ENCODE data around the gene KIF2C. TPM values are rescaled to one million over a fixed set of nuclear protein-coding genes. Genes with fewer than 3 reads are reported as not detected.
"Not testable (repeated sequence)": the region's sequence is repeated elsewhere in the genome, so short reads cannot be mapped to it uniquely, and the experiment has no call there.

The KIF2C gene
- total RNA-seq, 1 donor from 2014 or later, result 0.79 TPM

GRCh38 chr1:44696101-44696500 lies 43.5 kb upstream of the KIF2C start:
- H3K4me3 ChIP-seq (ENCODE audit: low read depth, low read length), result no peak overlapping the region
- FAIRE-seq (no peak), DNase-seq (ENCODE audit: low read depth) (no peak)
- no peaks in the 10 kb centered on the region for H3K36me3 ChIP-seq (ENCODE audit: control insufficient read depth, insufficient read depth, low read length)
- H3K27me3 ChIP-seq (ENCODE audit: control insufficient read depth, insufficient read depth, low read length), result no peaks in the 10 kb centered on the region
- TF ChIP-seq CTCF (IDR thresholded peaks at IDR 0.05; ENCODE audit: insufficient read depth, low read length, severe bottlenecking), result no peak

- Histone ChIP-seq H3K4me3 (ENCODE audit: low read depth, low read length) (no peak overlapping the region), H3K36me3 (ENCODE audit: control insufficient read depth, insufficient read depth, low read length) (no peaks in the 10 kb centered on the region), H3K27me3 (ENCODE audit: control insufficient read depth, insufficient read depth, low read length) (no peaks in the 10 kb centered on the region)
- DNase-seq (ENCODE audit: low read depth) (no peak), FAIRE-seq (peak; percentile 58)
- TF ChIP-seq CTCF (IDR thresholded peaks at IDR 0.05; ENCODE audit: insufficient read depth, low read length, severe bottlenecking), result no peak
These were observed 42.8 kb upstream of the KIF2C start for GRCh38 chr1:44696789-44697345.

GRCh38 chr1:44698138-44698537 lies 41.5 kb upstream of the KIF2C start:
- no peak for FAIRE-seq
- Histone ChIP-seq H3K4me3 (ENCODE audit: low read depth, low read length) (no peak overlapping the region), H3K27me3 (ENCODE audit: control insufficient read depth, insufficient read depth, low read length) (no peaks in the 10 kb centered on the region), H3K36me3 (ENCODE audit: control insufficient read depth, insufficient read depth, low read length) (no peaks in the 10 kb centered on the region)
- no peak for DNase-seq (ENCODE audit: low read depth)
- no peak for TF ChIP-seq CTCF (IDR thresholded peaks at IDR 0.05; ENCODE audit: insufficient read depth, low read length, severe bottlenecking)

GRCh38 chr1:44699375-44699774 lies 40.3 kb upstream of the KIF2C start:
- H3K4me3 ChIP-seq (ENCODE audit: low read depth, low read length); H3K36me3 ChIP-seq (ENCODE audit: control insufficient read depth, insufficient read depth, low read length); H3K27me3 ChIP-seq (ENCODE audit: control insufficient read depth, insufficient read depth, low read length); DNase-seq (ENCODE audit: low read depth); FAIRE-seq: not testable (repeated sequence)

GRCh38 chr1:44700573-44700972 lies 39.1 kb upstream of the KIF2C start:
- no peak overlapping the region for H3K4me3 ChIP-seq (ENCODE audit: low read depth, low read length)
- DNase-seq (ENCODE audit: low read depth), result peak; percentile 55
- H3K27me3 ChIP-seq (ENCODE audit: control insufficient read depth, insufficient read depth, low read length), result no peaks in the 10 kb centered on the region
- no peak for TF ChIP-seq CTCF (IDR thresholded peaks at IDR 0.05; ENCODE audit: insufficient read depth, low read length, severe bottlenecking)
- H3K36me3 ChIP-seq (ENCODE audit: control insufficient read depth, insufficient read depth, low read length), result no peaks in the 10 kb centered on the region
- no peak for FAIRE-seq

GRCh38 chr1:44701141-44701573 lies 38.5 kb upstream of the KIF2C start:
- no peak for TF ChIP-seq CTCF (IDR thresholded peaks at IDR 0.05; ENCODE audit: insufficient read depth, low read length, severe bottlenecking)
- Histone ChIP-seq H3K4me3 (ENCODE audit: low read depth, low read length) (no peak overlapping the region), H3K27me3 (ENCODE audit: control insufficient read depth, insufficient read depth, low read length) (no peaks in the 10 kb centered on the region), H3K36me3 (ENCODE audit: control insufficient read depth, insufficient read depth, low read length) (no peaks in the 10 kb centered on the region)
- DNase-seq (ENCODE audit: low read depth), result peak; percentile 93
- FAIRE-seq, result no peak

Measured in bronchial epithelial cell (primary cell).